Endothelial cell of umbilical vein (primary cell): ENCODE results near the gene OTC. TPM values are rescaled to one million over a fixed set of nuclear protein-coding genes. Genes with fewer than 3 reads are reported as not detected.

Source experiments
- BruUV-seq: library from RNA; stranded (reverse); fragments of 400-500 nt; replicated peaks from 2 replicates; lab custom pipeline; 2021; lab: Mats Ljungman, UMichigan
- CTCF ChIA-PET: fragments of 300-600, 350-600 bp; sonication (Branson Sonifier 250); formaldehyde crosslinking; loops from one replicate; lab custom pipeline; 2021; ENCODE audit warnings: antibody characterized with exemption, inconsistent platforms; lab: Charles Lee
- POLR2A ChIA-PET: fragments of 300-600, 350-600 bp; sonication (Branson Sonifier 250); formaldehyde crosslinking; loops from one replicate; lab custom pipeline; 2021; ENCODE audit warnings: antibody characterized with exemption, inconsistent platforms; lab: Charles Lee
- DNase-seq: peaks from one replicate; pipeline ENCODE4 v3.0.0-alpha.2; 2011; ENCODE audit warnings: low read depth, low spot score
- FAIRE-seq: peaks from 2 replicates; lab custom pipeline; 2011; peaks lifted over from hg19 to GRCh38; lab: Jason Lieb, UNC
- H2AFZ ChIP-seq: 2 replicates; pipeline ENCODE4 v1.6.0; 2012; ENCODE audit warnings: low read depth, low read length, control low read depth, inconsistent platforms
- H3K27ac ChIP-seq: 2 replicates; pipeline ENCODE4 v1.5.1; 2011; ENCODE audit warnings: low read depth, mild to moderate bottlenecking, control low read depth, low read length, moderate library complexity; ENCODE audit not compliant: insufficient read depth
- H3K27me3 ChIP-seq, 2 experiments: 2 replicates each; pipeline versions ENCODE4 v1.6.0 to v1.6.1; 2011; ENCODE audit warnings: low read length in 2 of 2, mixed read lengths in 1 of 2; ENCODE audit not compliant: control insufficient read depth in 2 of 2, insufficient read depth in 2 of 2
- H3K36me3 ChIP-seq, 2 experiments: 2 replicates in 1 of 2; 3 replicates in 1 of 2; pipeline ENCODE4 v1.5.1; 2011; ENCODE audit warnings: low read length in 2 of 2, mild to moderate bottlenecking in 1 of 2, moderate library complexity in 1 of 2; ENCODE audit not compliant: control insufficient read depth in 2 of 2, insufficient read depth in 2 of 2; ENCODE audit errors: extremely low read depth in 1 of 2
- H3K4me1 ChIP-seq: 3 replicates; pipeline ENCODE4 v1.5.1; 2011; ENCODE audit warnings: mild to moderate bottlenecking, low read length; ENCODE audit not compliant: control insufficient read depth, insufficient read depth; ENCODE audit errors: extremely low read depth
- H3K4me2 ChIP-seq: 2 replicates; pipeline ENCODE4 v1.6.1; 2011; ENCODE audit warnings: low read length, control low read depth, mixed read lengths; ENCODE audit not compliant: insufficient read depth
- H3K4me3 ChIP-seq, 3 experiments: fragments of 200-600 bp in 1 of 3; sonication (generic), shearing (Covaris generic) in 1 of 3; replicated peaks in 1 of 3; 2 replicates each; pipeline ENCODE4 v1.5.1; 2011 to 2016; ENCODE audit warnings: control low read depth in 3 of 3, low read length in 3 of 3, mild to moderate bottlenecking in 2 of 3, inconsistent platforms in 1 of 3, low read depth in 1 of 3, moderate library complexity in 1 of 3; ENCODE audit not compliant: insufficient read depth in 1 of 3
- H3K79me2 ChIP-seq: 2 replicates; pipeline ENCODE4 v1.6.0; 2012; ENCODE audit warnings: low read length, inconsistent platforms; ENCODE audit not compliant: control insufficient read depth, insufficient read depth
- H3K9ac ChIP-seq: replicated peaks from 2 replicates; pipeline ENCODE3; 2011; ENCODE audit warnings: low read length, control low read depth; ENCODE audit not compliant: insufficient read depth; ENCODE audit errors: extremely low read depth
- H3K9me1 ChIP-seq: replicated peaks from 3 replicates; pipeline ENCODE4 v1.6.0; 2011; ENCODE audit warnings: mild to moderate bottlenecking, low read length; ENCODE audit not compliant: control insufficient read depth, insufficient read depth; ENCODE audit errors: extremely low read depth
- H3K9me3 ChIP-seq: replicated peaks from 2 replicates; pipeline ENCODE4 v1.5.1; 2012; ENCODE audit warnings: low read length, inconsistent platforms; ENCODE audit not compliant: control insufficient read depth, insufficient read depth
- H4K20me1 ChIP-seq: replicated peaks from 2 replicates; pipeline ENCODE3; 2011; ENCODE audit warnings: mild to moderate bottlenecking, low read length; ENCODE audit not compliant: control insufficient read depth, insufficient read depth; ENCODE audit errors: extremely low read depth
- CTCF ChIP-seq, 2 donors: IDR thresholded peaks; 1 replicate in 1 of 2; 2 replicates in 1 of 2; pipeline ENCODE4 v1.5.1; 2011; ENCODE audit warnings: low read length in 2 of 2, mild to moderate bottlenecking in 2 of 2, moderate library complexity in 2 of 2, control low read depth in 1 of 2, inconsistent platforms in 1 of 2, low read depth in 1 of 2; ENCODE audit not compliant: insufficient read depth in 1 of 2; ENCODE audit errors: extremely low read depth in 1 of 2
- EZH2 ChIP-seq: IDR thresholded peaks from 2 replicates; pipeline ENCODE4 v1.6.1; 2012; ENCODE audit warnings: borderline replicate concordance, low read depth, mild to moderate bottlenecking, moderate library complexity, low read length, inconsistent platforms; ENCODE audit not compliant: severe bottlenecking
- FOS ChIP-seq: IDR thresholded peaks from 2 replicates; pipeline ENCODE4 v1.6.1; 2011; ENCODE audit warnings: mild to moderate bottlenecking, low read length, moderate library complexity, borderline replicate concordance; ENCODE audit not compliant: insufficient read depth
- GATA2 ChIP-seq: IDR thresholded peaks from 2 replicates; pipeline ENCODE4 v1.7.0; 2011; ENCODE audit warnings: low read depth, mild to moderate bottlenecking, moderate library complexity, mixed read lengths, low read length; ENCODE audit not compliant: insufficient read length, insufficient read depth
- JUN ChIP-seq: IDR thresholded peaks from 2 replicates; pipeline ENCODE4 v1.6.1; 2011; ENCODE audit warnings: borderline replicate concordance, low read depth; ENCODE audit not compliant: insufficient read length, insufficient read depth
- MAX ChIP-seq: IDR thresholded peaks from 2 replicates; pipeline ENCODE4 v1.6.1; 2011; ENCODE audit not compliant: insufficient read depth, insufficient read length
- MYC ChIP-seq: IDR thresholded peaks from one replicate; pipeline ENCODE4 v1.6.1; 2011; ENCODE audit warnings: mild to moderate bottlenecking, low read depth, low read length
- POLR2A ChIP-seq: IDR thresholded peaks from 2 replicates; pipeline ENCODE4 v1.6.1; 2012; ENCODE audit warnings: low read depth, mild to moderate bottlenecking, control low read depth, low read length
- POLR2AphosphoS5 ChIP-seq: IDR thresholded peaks from 2 replicates; pipeline ENCODE4 v1.6.1; 2012; ENCODE audit warnings: low read depth, mild to moderate bottlenecking, control low read depth, low read length, moderate library complexity; ENCODE audit not compliant: insufficient read depth
- dilution Hi-C: fragments of 300-500 bp; cut with MboI; formaldehyde crosslinking; loops from one replicate; pipeline ENCODE4 v1.15.0; 2019; ENCODE audit warnings: low sequenced_read_pairs; ENCODE audit not compliant: extremely low pct_ligation_motif_present
- intact Hi-C: fragments of 100-400 bp; cut with micrococcal nuclease; formaldehyde crosslinking; loops from one replicate; pipeline ENCODE4 v1.10.0; 2022
- polyA plus RNA-seq, 4 experiments: library from polyadenylated mRNA; depleted of rRNA in 3 of 4; stranded (reverse) in 3 of 4; unstranded in 1 of 4; fragments of >200 nt; gene quantifications; 2 replicates each; pipeline versions ENCODE4 v1.2.1 to v1.2.3, GENCODE V29; 2011 to 2012; ENCODE audit warnings: missing spikeins in 1 of 4
- total RNA-seq: library from RNA; stranded (reverse); gene quantifications from 2 replicates; pipeline ENCODE4 v1.2.3, GENCODE V29; 2021

Gene OTC
- total and polyA plus RNA-seq, 2 donors (not counting 3 experiments of a cell fraction or from before 2014, with no cell fraction given) = not detected

- intact Hi-C loops = no loop called here
- CTCF ChIA-PET = interaction anchor here (1.0 kb wide), 1 partner anchor 15 kb away, joined by 3 read pairs; no protein-coding TSS in a partner anchor
- BruUV-seq = no TSS peak
Measured at GRCh38 chrX:38318606-38319005, 33.8 kb upstream of the OTC start.

GRCh38 chrX:38320819-38321218 is 31.6 kb upstream of the OTC start:
- peaks cover 38% of the 10 kb centered on the region for H3K79me2 ChIP-seq
- no peaks in the 10 kb centered on the region for H3K27me3 ChIP-seq
- FAIRE-seq (no peak), DNase-seq (no peak)
- ChIA-PET CTCF (interaction anchor here (1.3 kb wide), 1 partner anchor 16 kb away, joined by 3 read pairs; no protein-coding TSS in a partner anchor), POLR2A (no interaction called here)
- no peaks in the 10 kb centered on the region for H3K9me1 ChIP-seq
- H3K4me2 ChIP-seq = no peak overlapping the region
- BruUV-seq = no TSS peak
- peaks cover 0 to 2% of the 10 kb centered on the region in 2 experiments for H3K36me3 ChIP-seq
- intact Hi-C loops (no loop called here), dilution Hi-C loops (no loop called here)
- H3K4me3 ChIP-seq = no peak overlapping the region
- H2AFZ ChIP-seq = no peak overlapping the region
- no peaks in the 10 kb centered on the region for H4K20me1 ChIP-seq
- no peak overlapping the region for H3K9ac ChIP-seq
- no peak overlapping the region for H3K27ac ChIP-seq
- peaks cover 22% of the 10 kb centered on the region for H3K4me1 ChIP-seq
- TF ChIP-seq GATA2 (no peak), POLR2AphosphoS5 (no peak), JUN (no peak), CTCF (IDR thresholded peaks at IDR 0.05; ENCODE audit: extremely low read depth in 1 of 2, insufficient read depth in 1 of 2, low read depth in 1 of 2, low read length in 2 of 2) (no peak), EZH2 (no peak), FOS (no peak), MYC (no peak), POLR2A (no peak), MAX (no peak)
- H3K9me3 ChIP-seq = no peaks in the 10 kb centered on the region

More at GRCh38 chrX:38318606-38319005, 33.8 kb upstream of the OTC start:
- peaks cover 0 to 2% of the 10 kb centered on the region in 2 experiments for H3K36me3 ChIP-seq
- POLR2A ChIA-PET = no interaction called here
- H4K20me1 ChIP-seq = no peaks in the 10 kb centered on the region
- no peak overlapping the region for H3K4me3 ChIP-seq
- H2AFZ ChIP-seq = no peak overlapping the region
- FAIRE-seq (no peak), DNase-seq (no peak)
- TF ChIP-seq JUN = no peak
- TF ChIP-seq MAX = no peak
- no peak for TF ChIP-seq EZH2
- no peaks in the 10 kb centered on the region for H3K27me3 ChIP-seq
- no peak overlapping the region for H3K9ac ChIP-seq
- H3K9me3 ChIP-seq = no peaks in the 10 kb centered on the region
- no peak overlapping the region for H3K4me2 ChIP-seq
- H3K27ac ChIP-seq = no peak overlapping the region
- H3K9me1 ChIP-seq = no peaks in the 10 kb centered on the region
- H3K4me1 ChIP-seq = peaks cover 9% of the 10 kb centered on the region
- peaks cover 16% of the 10 kb centered on the region for H3K79me2 ChIP-seq
- dilution Hi-C loops = no loop called here
